Dendritic cell treated with granulocyte-macrophage colony-stimulating factor and Interleukin-4, amounts not matched to agents 40 ng/mL and 50 ng/mL, for 4 days (primary cell): ENCODE results near the gene CPA4.

Experiments
- H3K27ac Mint-ChIP-seq: one replicate; pipeline ENCODE4 v1.8.0; 2022; ENCODE audit warnings: mild to moderate bottlenecking, mixed read lengths
- H3K27me3 Mint-ChIP-seq: one replicate; pipeline ENCODE4 v1.8.0; 2022; ENCODE audit warnings: mild to moderate bottlenecking, mixed read lengths
- H3K36me3 Mint-ChIP-seq: one replicate; pipeline ENCODE4 v1.8.0; 2022; ENCODE audit warnings: low read depth, mixed read lengths
- H3K4me1 Mint-ChIP-seq: one replicate; pipeline ENCODE4 v1.8.0; 2022; ENCODE audit warnings: low read depth, mixed read lengths
- H3K4me3 Mint-ChIP-seq: one replicate; pipeline ENCODE4 v1.8.0; 2022; ENCODE audit warnings: mild to moderate bottlenecking, moderate library complexity, mixed read lengths
- H3K9me3 Mint-ChIP-seq: one replicate; pipeline ENCODE4 v1.8.0; 2022; ENCODE audit warnings: mixed read lengths
- intact Hi-C: fragments of 100-400 bp; cut with micrococcal nuclease; formaldehyde crosslinking; loops from one replicate; pipeline ENCODE4 v1.15.0; 2022

The CPA4 gene

DNA sequence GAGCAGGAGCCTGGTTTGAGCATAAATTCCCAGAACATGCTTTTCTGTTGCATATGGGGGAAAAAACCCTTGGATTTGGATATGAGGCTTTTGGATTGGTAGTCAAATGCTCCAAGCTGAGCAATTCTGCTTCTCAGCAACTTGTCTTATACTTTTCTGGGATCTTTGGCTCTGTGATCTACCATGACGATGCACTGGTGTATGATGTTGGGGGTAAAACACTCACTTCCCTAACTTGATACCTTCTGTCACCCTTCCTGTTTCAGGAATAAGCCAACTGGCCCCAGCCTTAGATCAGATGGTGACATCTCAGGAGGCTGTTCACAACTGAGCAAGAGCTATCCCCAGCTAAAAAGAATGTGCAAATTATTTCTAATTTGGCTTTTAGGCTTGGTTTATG, 13.1 kb upstream of the CPA4 start:
- Mint-ChIP-seq H3K9me3 (no peaks in the 10 kb centered on the region), H3K4me1 (peaks cover 9% of the 10 kb centered on the region), H3K4me3 (no peak overlapping the region), H3K36me3 (no peaks in the 10 kb centered on the region), H3K27ac (no peak overlapping the region), H3K27me3 (peaks cover 8% of the 10 kb centered on the region)
- intact Hi-C loops = no loop called here

DNA sequence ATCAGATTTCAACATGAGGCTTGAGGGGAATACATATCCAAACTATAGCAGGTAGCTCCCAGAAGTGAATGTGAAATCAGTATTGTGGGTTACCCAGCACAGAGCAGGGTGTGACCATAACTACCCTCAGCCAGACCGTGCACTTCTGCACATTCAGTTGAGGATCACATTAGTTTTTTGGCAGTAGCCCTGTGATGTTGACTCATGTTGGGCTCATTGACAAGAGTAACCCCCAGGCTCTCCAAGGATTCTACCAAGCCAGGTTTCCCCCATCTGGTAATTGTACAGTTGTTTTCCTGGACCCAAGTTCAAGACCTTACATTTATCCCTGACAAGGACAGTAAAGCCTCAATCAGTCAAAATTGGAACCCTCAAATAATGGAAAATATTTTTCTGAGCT, 11.7 kb upstream of the CPA4 start:
- H3K27ac Mint-ChIP-seq = no peak overlapping the region

DNA sequence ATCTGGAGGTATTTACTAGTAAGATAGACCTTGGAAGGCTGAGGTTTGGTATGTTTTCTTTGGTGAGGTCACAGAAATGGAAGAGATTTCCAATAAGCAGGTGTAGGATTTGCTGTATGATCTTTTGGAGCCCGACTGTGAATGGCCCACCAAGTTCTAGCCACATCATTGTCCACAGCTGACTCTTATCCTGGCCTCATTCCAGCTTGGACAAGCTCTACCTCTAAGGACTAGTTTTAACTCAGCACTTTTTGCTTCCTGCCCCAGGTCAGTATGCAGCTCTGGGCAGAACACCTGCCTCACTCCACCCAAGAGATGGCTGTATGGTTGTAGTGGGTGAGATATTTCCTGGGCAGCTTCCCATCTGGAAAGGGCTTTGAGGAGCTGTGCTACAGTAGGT, 6.1 kb upstream of the CPA4 start:
- Mint-ChIP-seq H3K27ac (no peak overlapping the region), H3K4me1 (peaks cover 16% of the 10 kb centered on the region), H3K27me3 (peaks cover 2% of the 10 kb centered on the region), H3K9me3 (no peaks in the 10 kb centered on the region), H3K4me3 (no peak overlapping the region), H3K36me3 (no peaks in the 10 kb centered on the region)
- intact Hi-C loops = no loop called here

More for the DNA sequence above, 11.7 kb upstream of the CPA4 start:
- H3K9me3 Mint-ChIP-seq = no peaks in the 10 kb centered on the region
- H3K27me3 Mint-ChIP-seq = peaks cover 5% of the 10 kb centered on the region
- no peaks in the 10 kb centered on the region for H3K36me3 Mint-ChIP-seq
- no peak overlapping the region for H3K4me3 Mint-ChIP-seq
- peaks cover 9% of the 10 kb centered on the region for H3K4me1 Mint-ChIP-seq
- intact Hi-C loops = no loop called here

DNA sequence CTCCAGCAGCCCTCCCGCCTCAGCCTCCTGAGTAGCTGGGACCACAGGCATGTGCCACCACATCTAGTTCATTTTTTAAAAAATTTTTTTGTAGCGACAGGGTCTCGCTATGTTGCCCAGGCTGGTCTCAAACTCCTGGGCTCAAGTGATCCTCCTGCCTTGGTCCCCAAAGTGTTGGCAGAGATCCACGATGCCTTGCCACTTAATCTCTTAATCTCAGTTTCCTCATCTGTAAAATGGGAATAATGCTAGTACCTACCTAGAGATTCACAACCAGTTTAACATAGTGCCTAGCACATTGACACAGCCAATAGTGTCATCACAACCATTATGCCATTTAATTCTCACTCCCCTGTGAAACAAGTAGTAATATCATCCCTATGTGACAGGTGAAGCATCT, 4.8 kb upstream of the CPA4 start:
- intact Hi-C loops = no loop called here
- H3K4me3 Mint-ChIP-seq = no peak overlapping the region
- peaks cover 16% of the 10 kb centered on the region for H3K4me1 Mint-ChIP-seq
- H3K9me3 Mint-ChIP-seq = no peaks in the 10 kb centered on the region
- peaks cover 2% of the 10 kb centered on the region for H3K27me3 Mint-ChIP-seq
- no peak overlapping the region for H3K27ac Mint-ChIP-seq
- no peaks in the 10 kb centered on the region for H3K36me3 Mint-ChIP-seq

DNA sequence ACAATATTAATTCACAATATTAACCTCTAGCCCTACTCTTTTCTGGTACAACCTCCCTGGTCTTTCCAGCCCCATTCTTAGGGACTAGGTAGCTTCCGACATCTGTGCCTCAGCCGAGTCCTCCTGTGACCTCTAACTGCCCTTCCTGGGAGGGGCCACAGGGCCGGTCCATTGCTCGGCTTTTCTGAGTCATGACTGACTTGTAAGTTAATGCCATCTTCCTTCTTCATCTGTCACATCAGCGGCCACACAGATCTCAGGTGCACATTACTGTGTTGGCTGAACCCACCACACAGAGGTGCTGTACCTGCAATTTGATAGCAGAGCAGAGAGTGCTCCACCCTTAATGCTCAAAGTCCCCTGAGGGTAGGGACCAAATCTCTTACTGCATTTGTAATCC, 4.1 kb upstream of the CPA4 start:
- H3K27ac Mint-ChIP-seq = no peak overlapping the region
- intact Hi-C loops = no loop called here
- no peaks in the 10 kb centered on the region for H3K9me3 Mint-ChIP-seq
- peaks cover 2% of the 10 kb centered on the region for H3K27me3 Mint-ChIP-seq
- H3K4me1 Mint-ChIP-seq = peaks cover 18% of the 10 kb centered on the region
- no peaks in the 10 kb centered on the region for H3K36me3 Mint-ChIP-seq
- no peak overlapping the region for H3K4me3 Mint-ChIP-seq

DNA sequence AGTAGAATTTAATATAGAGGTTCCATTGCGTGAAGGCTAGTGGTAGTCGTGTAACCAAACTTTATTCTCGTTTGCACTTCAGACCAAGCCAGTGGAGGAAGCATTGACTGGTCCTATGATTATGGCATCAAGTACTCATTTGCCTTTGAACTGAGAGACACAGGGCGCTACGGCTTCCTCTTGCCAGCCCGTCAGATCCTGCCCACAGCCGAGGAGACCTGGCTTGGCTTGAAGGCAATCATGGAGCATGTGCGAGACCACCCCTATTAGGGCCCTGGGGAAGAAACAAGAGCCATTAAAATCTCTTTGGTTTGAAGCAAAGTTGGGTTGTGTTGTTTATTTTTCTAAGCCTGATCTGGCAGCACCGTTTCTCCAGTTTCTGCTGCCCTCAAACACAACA, 3.5 kb upstream of the CPA4 start:
- no peak overlapping the region for H3K27ac Mint-ChIP-seq
- no peaks in the 10 kb centered on the region for H3K27me3 Mint-ChIP-seq
- intact Hi-C loops = no loop called here
- H3K4me1 Mint-ChIP-seq = peaks cover 15% of the 10 kb centered on the region
- H3K36me3 Mint-ChIP-seq = no peaks in the 10 kb centered on the region
- no peak overlapping the region for H3K4me3 Mint-ChIP-seq
- no peaks in the 10 kb centered on the region for H3K9me3 Mint-ChIP-seq

DNA sequence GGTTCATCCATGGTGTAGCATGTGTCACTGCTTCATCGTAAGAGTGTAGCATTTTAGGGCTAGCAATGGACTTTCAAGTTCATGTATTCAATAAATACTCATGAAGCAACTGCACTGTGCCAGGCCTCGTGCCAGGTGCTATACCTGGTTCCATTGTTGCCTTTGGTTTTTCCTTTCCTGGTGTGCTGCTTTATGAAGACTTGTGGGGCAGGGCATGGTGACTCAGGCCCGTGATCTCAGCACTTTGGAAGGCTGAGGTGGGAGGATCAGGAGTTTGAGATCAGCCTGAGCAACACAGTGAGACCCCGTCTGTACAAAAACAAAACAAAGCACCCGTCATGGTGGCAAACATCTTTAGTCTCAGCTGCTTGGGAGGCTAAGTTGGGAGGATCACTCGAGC, 2.2 kb upstream of the CPA4 start:
- intact Hi-C loops = no loop called here
- Mint-ChIP-seq H3K27ac (no peak overlapping the region), H3K4me1 (peaks cover 15% of the 10 kb centered on the region), H3K36me3 (no peaks in the 10 kb centered on the region), H3K9me3 (no peaks in the 10 kb centered on the region), H3K4me3 (no peak overlapping the region), H3K27me3 (no peaks in the 10 kb centered on the region)

DNA sequence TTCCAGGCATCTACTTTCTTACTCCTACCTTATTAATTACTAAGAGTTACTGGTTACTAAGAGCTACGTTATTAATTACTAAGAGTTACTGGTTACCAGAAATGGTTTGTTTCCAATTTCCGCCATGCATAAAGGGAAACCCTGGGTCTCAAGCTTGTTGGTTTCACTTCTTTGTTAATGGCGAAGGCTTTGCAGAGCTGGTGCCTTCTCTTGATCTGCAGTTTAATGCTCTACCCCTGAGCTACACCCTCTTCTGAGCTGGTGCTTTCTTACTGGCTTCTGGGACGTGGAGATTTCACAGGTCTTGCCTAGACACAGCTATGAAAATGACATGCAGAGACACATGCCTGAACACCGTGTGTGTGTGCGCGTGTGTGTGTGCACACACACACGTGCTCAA, 560 bp downstream of the CPA4 start:
- Mint-ChIP-seq H3K27me3 (no peaks in the 10 kb centered on the region), H3K9me3 (no peaks in the 10 kb centered on the region), H3K4me3 (no peak overlapping the region), H3K36me3 (no peaks in the 10 kb centered on the region), H3K4me1 (peaks cover 14% of the 10 kb centered on the region), H3K27ac (no peak overlapping the region)
- intact Hi-C loops = no loop called here

DNA sequence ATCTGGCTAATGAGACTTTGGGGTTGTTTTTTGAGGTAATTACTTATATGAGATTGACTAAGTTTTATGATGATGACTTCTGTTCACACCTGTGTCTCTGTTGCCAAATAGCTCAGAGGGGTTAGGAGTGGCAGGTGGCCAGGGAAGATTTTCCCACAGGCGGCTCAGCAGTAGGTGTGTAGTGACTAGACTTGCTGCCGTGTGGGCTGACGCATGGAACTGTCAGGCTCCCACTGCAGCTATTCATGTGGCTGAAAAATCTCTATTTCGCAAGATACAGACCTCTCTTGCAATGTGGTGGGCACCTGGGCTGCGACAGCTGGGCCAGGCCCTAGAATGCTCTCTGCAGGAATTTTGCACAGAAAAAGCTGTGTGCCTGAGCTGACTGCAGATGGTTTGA, 1.4 kb downstream of the CPA4 start:
- Mint-ChIP-seq H3K36me3 (no peaks in the 10 kb centered on the region), H3K4me1 (peaks cover 8% of the 10 kb centered on the region), H3K4me3 (no peak overlapping the region), H3K27ac (no peak overlapping the region), H3K9me3 (no peaks in the 10 kb centered on the region), H3K27me3 (no peaks in the 10 kb centered on the region)
- intact Hi-C loops = no loop called here

DNA sequence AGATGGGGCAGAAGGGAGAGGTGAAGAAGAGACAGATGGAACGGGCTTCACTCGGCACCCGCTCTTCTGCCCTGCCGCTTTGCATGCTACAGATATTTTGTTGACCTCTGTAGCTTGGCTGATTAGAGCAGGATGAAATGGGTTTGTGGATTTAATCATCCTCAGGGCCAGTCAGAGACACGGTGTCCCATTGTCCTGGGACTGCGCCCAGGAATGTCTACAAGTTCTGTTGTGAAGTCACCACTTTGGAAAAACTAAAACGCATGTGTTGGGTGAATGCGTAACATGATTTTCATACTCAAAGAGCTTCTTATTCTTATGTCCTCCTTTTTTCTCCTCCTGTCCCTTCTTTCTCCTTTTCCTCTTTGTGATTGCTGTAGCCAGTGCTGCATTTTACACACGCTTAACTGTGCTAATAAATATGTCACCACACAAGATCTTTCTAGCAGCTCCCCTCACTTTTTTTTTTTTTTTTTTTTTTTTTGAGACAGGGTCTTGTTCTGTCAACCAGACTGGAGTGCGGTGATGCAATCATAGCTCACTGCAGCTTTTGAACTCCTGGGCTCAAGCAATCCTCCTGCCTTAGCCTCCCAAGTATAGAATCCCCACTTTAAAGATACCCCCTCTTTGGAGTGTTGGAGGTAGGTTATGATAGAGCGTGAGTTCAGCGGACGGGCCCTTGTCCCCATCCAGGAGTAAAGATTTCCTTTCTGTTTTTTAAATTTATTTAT, 3.4 kb downstream of the CPA4 start:
- peaks cover 8% of the 10 kb centered on the region for H3K4me1 Mint-ChIP-seq
- no peak overlapping the region for H3K4me3 Mint-ChIP-seq
- H3K9me3 Mint-ChIP-seq = no peaks in the 10 kb centered on the region
- no peaks in the 10 kb centered on the region for H3K27me3 Mint-ChIP-seq
- no peaks in the 10 kb centered on the region for H3K36me3 Mint-ChIP-seq
- no peak overlapping the region for H3K27ac Mint-ChIP-seq
- intact Hi-C loops = no loop called here

DNA sequence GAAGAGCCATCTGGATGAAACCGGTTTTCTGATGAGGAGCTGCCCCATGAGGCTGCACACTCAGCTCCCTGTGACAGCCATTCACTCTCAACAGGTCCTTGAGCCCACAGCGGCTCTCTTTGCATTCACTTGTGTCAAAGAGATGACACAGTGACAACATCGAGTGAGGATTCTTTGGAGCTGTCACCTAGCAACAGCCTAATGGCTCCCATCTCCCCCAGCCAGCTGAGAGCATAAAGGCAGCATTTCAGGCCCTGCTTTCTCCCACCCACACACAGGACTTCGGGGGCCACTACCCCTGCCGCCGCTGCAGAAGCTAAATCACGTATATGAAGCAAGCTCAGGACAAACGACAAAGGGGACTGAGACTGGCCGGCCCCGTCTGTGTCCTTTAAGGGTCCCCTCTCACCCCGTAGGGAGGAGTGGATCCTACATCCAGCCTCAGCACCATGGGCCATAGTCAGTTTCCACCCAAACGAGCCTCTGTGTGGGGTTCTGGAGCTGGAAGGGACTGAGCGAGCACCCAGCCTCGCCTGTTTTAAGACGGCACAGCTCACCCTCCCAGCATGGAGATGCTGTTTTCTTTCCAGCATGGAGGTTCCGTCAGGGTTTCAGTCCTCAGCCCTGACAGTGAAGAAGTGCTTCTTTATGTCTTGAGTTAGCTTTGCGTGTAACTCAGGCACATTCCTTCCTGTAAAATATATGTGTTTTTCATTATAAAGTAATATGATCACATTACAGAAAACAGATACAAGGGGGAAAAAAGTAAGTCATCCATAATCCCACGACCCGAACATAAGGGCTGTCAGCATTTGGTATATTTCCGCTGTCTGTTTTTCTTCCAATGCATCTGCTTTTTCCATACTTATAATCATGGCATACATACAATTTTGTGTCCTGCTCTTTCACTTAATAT, 4.9 kb downstream of the CPA4 start:
- no peaks in the 10 kb centered on the region for H3K36me3 Mint-ChIP-seq
- H3K4me1 Mint-ChIP-seq = peaks cover 8% of the 10 kb centered on the region
- intact Hi-C loops = no loop called here
- no peak overlapping the region for H3K27ac Mint-ChIP-seq
- H3K4me3 Mint-ChIP-seq = no peak overlapping the region
- no peaks in the 10 kb centered on the region for H3K27me3 Mint-ChIP-seq
- H3K9me3 Mint-ChIP-seq = no peaks in the 10 kb centered on the region

DNA sequence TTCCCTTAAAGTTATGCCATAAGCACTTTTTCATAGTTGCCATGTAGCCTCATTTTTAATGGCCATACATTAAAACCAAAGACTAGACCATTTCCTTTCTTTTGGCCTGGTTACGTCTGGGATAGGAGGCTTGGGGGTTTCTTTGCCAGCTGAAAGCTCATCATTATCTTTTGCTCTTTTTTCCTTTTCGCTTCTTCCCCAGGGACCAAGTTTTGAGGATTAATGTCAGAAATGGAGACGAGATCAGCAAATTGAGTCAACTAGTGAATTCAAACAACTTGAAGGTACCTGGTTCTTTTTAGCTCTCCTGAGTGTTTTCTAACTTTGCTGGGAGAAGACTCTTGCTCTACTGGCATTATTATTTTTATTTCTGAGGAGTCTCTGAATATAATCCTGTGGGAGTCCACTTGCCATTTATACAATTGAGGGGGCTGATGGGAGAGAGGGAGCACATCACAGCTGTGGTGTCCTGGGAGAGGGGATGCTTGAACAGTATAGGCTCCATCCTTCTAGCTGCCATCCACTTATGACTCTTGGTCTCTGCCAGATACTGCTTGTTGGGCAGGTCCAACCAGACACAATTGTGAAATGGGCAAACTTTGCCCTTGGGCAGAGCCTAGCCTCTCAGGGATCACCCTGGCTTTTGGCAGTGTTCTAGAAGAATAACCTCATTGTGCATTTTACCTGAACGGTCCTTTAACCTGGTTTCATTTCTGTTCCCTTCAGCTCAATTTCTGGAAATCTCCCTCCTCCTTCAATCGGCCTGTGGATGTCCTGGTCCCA, 5.8 kb downstream of the CPA4 start:
- H3K4me1 Mint-ChIP-seq = peaks cover 2% of the 10 kb centered on the region
- H3K9me3 Mint-ChIP-seq = no peaks in the 10 kb centered on the region
- no peak overlapping the region for H3K27ac Mint-ChIP-seq
- no peak overlapping the region for H3K4me3 Mint-ChIP-seq
- H3K36me3 Mint-ChIP-seq = no peaks in the 10 kb centered on the region
- no peaks in the 10 kb centered on the region for H3K27me3 Mint-ChIP-seq
- intact Hi-C loops = no loop called here

DNA sequence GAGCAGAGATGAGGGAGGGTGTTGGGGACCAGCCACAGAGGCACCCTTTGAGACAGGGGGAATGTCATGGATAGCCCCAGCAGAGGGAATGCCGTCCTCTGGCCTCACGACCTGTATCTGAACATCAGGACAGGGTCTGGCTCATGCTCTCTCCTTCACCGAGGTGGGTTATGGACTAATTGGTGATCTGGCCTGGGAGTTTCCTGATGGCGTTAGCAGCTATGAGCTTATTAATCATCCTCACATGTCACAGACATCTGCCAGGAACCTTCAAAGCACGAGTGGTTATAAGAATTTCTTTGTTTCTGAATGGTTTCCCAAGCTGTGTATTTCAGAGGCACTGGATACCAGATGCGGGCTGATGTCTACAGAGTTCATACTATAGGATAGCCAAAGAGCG, 6.9 kb downstream of the CPA4 start:
- Mint-ChIP-seq H3K4me1 (no peaks in the 10 kb centered on the region), H3K9me3 (no peaks in the 10 kb centered on the region), H3K27ac (no peak overlapping the region), H3K27me3 (no peaks in the 10 kb centered on the region), H3K36me3 (no peaks in the 10 kb centered on the region), H3K4me3 (no peak overlapping the region)
- intact Hi-C loops = no loop called here

DNA sequence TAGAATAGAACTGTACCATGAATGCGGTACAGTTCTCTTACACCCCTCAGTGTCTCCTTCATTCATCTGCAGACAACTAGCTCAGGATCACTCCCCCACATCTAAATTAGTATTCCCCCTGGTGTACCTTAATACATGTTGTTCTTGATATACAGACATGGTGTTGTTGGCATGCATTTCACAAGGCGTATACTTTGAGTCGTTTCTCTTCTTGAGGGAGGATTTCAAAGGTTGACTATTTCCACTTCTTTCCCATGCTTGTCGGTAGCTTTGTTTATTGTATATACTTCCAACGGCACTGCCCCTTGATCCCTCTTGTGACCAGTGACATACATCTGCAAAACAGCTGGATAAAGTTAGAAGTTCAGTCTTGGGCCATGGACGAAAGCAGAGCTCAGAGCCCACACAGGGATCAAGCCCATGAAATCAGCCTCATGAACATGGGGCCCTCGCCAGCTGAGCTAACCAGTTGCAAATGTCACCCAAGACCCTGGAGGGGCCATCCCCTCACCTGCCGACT, 8.6 kb downstream of the CPA4 start:
- H3K36me3 Mint-ChIP-seq = no peaks in the 10 kb centered on the region
- no peak overlapping the region for H3K4me3 Mint-ChIP-seq
- intact Hi-C loops = no loop called here
- no peak overlapping the region for H3K27ac Mint-ChIP-seq
- no peaks in the 10 kb centered on the region for H3K9me3 Mint-ChIP-seq
- no peaks in the 10 kb centered on the region for H3K4me1 Mint-ChIP-seq
- H3K27me3 Mint-ChIP-seq = no peaks in the 10 kb centered on the region
